ENCODE measurements around the gene EPHB6. TPM values are rescaled to one million over a fixed set of nuclear protein-coding genes. Genes with fewer than 3 reads are reported as not detected.

Gene EPHB6
- total RNA-seq, 1 donor: 8.3 TPM

Other genes starting within 250 kb of the EPHB6 start
- gene PRSS1, start 105.6 kb upstream of the EPHB6 start, total RNA-seq: 0.73 TPM
- gene PRSS2, start 84.1 kb upstream of the EPHB6 start, total RNA-seq: not detected
- gene TRPV6, start 30.7 kb downstream of the EPHB6 start, total RNA-seq: 0.10 TPM
- gene TRPV5, start 78.7 kb downstream of the EPHB6 start, total RNA-seq: not detected
- not detected for gene LLCFC1, start 84.4 kb downstream of the EPHB6 start, total RNA-seq
- gene KEL, start 107.3 kb downstream of the EPHB6 start, total RNA-seq: 0.10 TPM
- not detected for gene OR9A2, start 172.1 kb downstream of the EPHB6 start, total RNA-seq
- gene OR6V1, start 197.3 kb downstream of the EPHB6 start, total RNA-seq: not detected